Activated CD4-positive, alpha-beta T cell treated with anti-CD3 and anti-CD28 coated beads, Interleukin-2, amount 50 U/mL, for 24 hours (primary cell): Measurements from ENCODE around the gene SLC35E2B.
"Not testable (repeated sequence)": the region's sequence is repeated elsewhere in the genome, so short reads cannot be mapped to it uniquely, and the experiment has no call there.

Experiments used
- DNase-seq, 2 donors: peaks; one replicate each; pipeline ENCODE4 v3.0.0-alpha.2; 2020; ENCODE audit warnings: low read depth in 1 of 2, low spot score in 1 of 2

The SLC35E2B gene

DNA sequence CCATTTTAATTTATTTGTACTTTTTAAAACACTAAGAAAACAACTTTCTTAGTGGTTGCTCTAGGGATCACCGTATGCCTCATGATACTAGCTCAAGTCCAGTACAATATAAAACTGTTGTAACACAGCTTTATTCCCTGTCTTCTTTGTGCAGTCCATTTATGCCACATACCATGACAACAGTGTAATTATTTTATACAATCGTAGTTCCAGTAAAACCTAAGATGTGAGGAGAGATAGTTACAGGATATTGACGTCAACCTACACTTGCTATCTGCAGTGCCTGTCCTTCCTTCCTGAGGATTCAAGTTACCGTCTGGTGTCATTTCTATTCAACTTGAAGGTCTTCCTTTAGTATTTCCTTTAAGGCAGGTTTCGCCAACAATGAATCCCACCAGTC lies 46.3 kb downstream of the SLC35E2B start:
- not testable (repeated sequence) for DNase-seq

GRCh38 chr1:1640711-1641461 lies 51.7 kb downstream of the SLC35E2B start:
- DNase-seq = not testable (repeated sequence)

GRCh38 chr1:1640081-1640480 lies 52.5 kb downstream of the SLC35E2B start:
- DNase-seq = not testable (repeated sequence)

- not testable (repeated sequence) for DNase-seq
Measured at GRCh38 chr1:1639368-1639767, 53.2 kb downstream of the SLC35E2B start.

- not testable (repeated sequence) for DNase-seq
Measured at GRCh38 chr1:1638528-1638927, 54.1 kb downstream of the SLC35E2B start.

DNA sequence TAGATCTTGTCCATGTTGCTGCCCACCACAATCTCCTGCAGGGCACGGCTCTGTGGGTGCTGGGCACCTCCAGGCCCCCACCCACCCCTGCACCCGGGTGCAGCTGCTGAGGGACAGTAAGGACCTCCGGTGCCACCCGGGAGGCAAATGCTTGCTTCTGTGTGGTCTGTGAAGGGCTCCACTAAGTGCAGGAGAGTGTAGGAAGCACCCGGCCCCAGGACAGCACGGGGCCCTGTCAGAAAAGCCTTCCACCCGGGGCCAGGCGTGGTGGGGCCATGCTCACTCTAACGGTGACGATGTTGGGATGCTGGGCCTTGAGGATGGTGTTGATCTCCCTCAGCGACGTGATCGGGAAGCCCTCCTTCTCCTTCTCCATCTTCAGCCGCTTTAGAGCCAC lies 55.1 kb downstream of the SLC35E2B start:
- DNase-seq = not testable (repeated sequence)

DNA sequence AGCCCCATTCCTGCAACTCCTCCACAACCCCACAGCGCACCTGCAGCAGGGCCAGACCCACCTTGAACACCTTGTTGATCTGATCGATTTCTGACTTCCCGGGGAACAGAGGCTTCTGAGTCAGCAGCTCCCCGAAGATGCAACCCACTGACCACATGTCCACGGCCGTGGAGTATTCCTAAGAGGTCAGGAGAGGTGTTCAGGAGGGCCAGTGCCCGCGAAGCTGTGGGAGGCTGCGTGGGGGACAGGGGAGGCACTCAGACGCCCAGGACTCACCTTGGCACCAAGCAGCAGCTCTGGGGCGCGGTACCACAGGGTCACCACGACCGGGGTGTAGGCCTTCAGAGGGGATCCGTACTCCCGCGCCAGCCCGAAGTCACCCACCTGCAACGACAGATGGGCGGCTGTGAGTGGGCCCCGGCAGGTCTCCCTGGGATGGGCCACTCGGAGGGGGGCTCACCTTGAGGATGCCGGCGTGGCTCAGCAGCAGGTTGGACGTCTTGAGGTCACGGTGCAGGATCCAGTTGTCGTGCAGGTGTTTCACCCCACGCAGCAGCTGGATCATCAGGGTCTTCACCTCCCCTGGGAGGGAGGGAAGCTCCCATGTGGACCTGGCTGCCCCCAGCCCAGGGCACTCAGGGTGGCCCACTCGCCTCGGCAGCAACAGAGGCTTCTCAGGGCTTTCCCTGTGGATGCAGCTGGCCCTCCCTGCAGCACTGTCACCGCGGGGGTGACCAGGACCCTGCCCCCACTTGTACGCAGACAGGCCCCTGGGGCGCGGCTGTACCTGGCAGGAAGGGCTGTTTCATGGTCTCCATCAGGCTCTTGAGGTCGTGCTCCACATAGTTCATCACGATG lies 55.7 kb downstream of the SLC35E2B start:
- DNase-seq = not testable (repeated sequence)

- DNase-seq = not testable (repeated sequence)
Measured at GRCh38 chr1:1634613-1635012, 58.0 kb downstream of the SLC35E2B start.

DNA sequence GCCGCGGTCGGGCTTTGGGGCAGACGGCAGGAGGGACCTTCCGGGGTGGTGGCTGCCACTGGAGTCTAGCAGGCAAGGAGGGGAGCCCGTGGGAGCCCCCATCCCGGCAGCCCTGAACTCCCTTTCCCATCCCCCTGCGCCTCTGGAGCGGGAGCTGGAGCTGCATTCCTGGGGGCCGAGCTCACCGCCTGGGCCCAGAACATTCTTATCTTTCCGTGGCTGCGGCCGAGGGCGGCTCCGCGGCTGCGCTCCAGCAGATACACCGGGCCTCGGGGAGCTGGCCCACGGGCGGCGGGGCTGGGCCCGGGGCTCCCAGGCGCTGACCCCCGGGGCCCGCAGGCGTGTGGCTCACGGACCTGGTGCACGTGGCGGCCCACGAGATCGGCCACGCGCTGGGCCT lies 59.2 kb downstream of the SLC35E2B start:
- not testable (repeated sequence) for DNase-seq

DNA sequence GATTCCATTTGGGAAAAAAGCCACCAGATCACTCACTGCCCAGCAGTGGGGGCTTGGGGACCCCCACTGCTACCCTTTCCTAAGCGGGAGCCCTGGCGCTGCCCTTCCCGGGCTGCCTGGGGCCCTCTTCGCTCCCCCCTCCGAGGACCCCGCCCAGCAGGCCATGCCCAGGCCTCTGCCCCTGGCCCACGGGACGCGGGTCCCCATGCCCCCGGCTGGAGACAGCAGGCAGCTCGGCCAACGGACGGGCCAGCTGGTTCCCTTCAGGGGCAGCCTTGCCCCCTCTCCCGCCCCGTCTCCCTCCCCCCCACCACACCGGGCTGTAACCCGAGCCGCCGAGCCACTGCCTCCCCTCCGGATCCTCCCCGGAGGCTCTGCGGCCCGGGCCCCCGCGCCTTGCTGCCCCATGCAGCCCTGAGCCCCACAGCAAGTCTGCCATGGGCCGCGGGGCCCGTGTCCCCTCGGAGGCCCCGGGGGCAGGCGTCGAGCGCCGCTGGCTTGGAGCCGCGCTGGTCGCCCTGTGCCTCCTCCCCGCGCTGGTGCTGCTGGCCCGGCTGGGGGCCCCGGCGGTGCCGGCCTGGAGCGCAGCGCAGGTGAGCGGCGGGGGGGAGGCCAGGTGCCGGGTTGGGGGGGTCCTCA lies 60.7 kb downstream of the SLC35E2B start, which contains the start of gene MMP23B:
Gene MMP23B (plus strand): TSS at position 392 of the 639 bp plus-strand sequence. CDS start 46 bp downstream, at position 438.
- DNase-seq = no peak

GRCh38 chr1:1630965-1631781 lies 61.4 kb downstream of the SLC35E2B start:
- DNase-seq = no peak

- peak; percentile 77 to 85 for DNase-seq
Measured at GRCh38 chr1:1630191-1630964, 62.2 kb downstream of the SLC35E2B start.

DNA sequence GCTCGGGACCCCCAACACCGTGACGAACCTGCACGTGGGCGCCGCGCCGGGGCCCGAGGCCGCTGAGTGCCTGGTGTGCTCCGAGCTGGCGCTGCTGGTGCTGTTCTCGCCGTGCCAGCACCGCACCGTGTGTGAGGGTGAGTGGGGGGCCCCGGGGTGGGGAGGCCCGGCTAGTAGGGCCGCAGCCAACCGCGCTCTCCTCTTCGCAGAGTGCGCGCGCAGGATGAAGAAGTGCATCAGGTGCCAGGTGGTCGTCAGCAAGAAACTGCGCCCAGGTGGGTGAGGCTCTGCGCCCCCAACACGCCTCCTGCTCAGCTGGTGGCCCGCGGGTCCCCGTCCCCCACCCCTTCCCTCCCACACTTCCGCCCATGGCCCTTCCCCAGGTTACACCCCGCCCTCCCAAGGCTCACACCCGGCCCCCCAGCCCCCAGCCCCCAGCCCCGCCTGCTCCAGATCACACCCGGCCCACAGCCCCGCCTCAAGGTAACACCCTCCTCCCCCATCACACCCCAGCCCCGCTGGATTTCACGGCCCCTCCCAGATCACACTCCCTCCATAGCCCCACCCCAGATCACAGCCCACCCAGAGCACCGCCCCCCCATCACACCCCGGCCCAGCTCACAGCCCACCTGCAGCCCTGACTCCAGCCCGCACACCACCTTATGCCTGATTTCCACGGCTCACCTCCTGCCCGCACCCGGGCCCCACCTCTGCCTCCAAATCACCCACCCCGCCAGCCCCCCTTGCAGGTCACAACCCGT lies 63.0 kb downstream of the SLC35E2B start:
- DNase-seq = peak; percentile 26 to 57

- DNase-seq = peak in 1 of 2 donors; percentile 33
Measured at GRCh38 chr1:1628754-1629429, 63.7 kb downstream of the SLC35E2B start.

DNA sequence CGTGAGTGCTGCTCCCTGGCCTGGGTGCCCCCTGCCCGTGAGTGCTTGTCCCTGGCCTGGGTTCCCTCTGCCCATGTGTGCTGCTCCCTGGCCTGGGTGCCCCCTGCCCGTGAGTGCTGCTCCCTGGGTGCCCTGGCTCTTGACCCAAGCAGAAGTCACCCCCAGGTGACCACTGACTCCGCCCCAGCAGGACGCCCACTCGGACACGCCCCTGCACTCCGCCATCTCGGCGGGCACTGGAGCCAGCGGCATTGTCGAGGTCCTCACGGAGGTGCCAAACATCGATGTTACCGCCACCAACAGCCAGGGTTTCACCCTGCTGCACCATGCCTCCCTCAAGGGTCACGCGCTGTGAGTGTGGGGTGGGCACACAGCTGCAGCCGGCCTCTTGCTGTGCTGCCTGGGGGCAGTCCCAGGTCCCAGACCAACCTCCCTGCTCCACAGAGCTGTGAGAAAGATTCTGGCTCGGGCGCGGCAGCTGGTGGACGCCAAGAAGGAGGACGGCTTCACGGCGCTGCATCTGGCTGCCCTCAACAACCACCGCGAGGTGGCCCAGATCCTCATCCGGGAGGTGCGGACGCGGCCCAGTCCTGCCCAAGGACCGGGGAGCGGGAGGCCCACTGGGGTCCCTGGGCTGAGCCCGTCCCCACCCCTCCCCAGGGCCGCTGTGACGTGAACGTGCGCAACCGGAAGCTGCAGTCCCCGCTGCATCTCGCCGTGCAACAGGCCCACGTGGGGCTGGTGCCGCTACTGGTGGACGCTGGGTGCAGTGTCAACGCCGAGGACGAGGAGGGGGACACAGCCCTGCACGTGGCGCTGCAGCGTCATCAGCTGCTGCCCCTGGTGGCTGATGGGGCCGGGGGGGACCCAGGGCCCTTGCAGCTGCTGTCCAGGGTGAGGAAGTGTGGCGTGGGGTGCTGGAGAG lies 64.5 kb downstream of the SLC35E2B start:
- no peak for DNase-seq

- DNase-seq = no peak
Measured at GRCh38 chr1:1627261-1627828, 65.2 kb downstream of the SLC35E2B start.
